ENCODE results near the gene CACNA1H. TPM values are rescaled to one million over a fixed set of nuclear protein-coding genes. Genes with fewer than 3 reads are reported as not detected.

CACNA1H gene
- total and polyA plus RNA-seq, 2 of the 4 experiments (the other 2 are of a cell fraction): 1.6 to 5.8 TPM

GRCh38 chr16:1169285-1170075 is 16.6 kb downstream of the CACNA1H start (continued):
- TF ChIP-seq CEBPB (IDR thresholded peaks at IDR 0.05; ENCODE audit: low read depth, low read length): no peak

DNA sequence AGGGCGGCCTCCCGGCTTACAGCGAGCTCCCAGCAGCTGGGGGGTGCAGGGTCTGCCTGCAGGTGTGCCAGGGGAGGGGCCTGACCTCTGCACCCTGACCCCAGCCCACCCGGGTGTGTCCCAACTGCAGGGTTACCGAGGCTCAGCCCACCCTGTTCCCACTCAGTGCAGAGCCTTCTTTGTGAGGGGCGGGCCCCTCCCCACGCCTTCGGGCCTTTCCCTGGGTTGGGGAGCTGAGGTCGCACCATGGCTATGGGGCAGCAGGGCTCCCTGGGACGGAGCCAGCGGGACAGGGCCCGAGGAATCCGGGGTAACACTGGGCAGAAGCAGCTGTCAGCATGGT is 17.1 kb downstream of the CACNA1H start:
- in situ Hi-C loops (cut with MboI; ENCODE audit: low sequenced_read_pairs): no loop called here
- TF ChIP-seq RFX5 (IDR thresholded peaks at IDR 0.05; ENCODE audit: low read depth, low read length) (no peak), CTCF (conservative IDR thresholded peaks at IDR 0.05; ENCODE audit: low read depth, low read length) (no peak), NFE2L2 (IDR thresholded peaks at IDR 0.05; ENCODE audit: low read depth, low read length) (no peak), RAD21 (IDR thresholded peaks at IDR 0.05; ENCODE audit: low read length) (no peak), MAFK (IDR thresholded peaks at IDR 0.05; ENCODE audit: low read depth, low read length) (no peak), SMC3 (IDR thresholded peaks at IDR 0.05; ENCODE audit: low read depth, low read length) (no peak), MXI1 (IDR thresholded peaks at IDR 0.05; ENCODE audit: borderline replicate concordance, low read depth, low read length) (no peak), ELK1 (IDR thresholded peaks at IDR 0.05; ENCODE audit: borderline replicate concordance, low read depth, low read length) (no peak), CHD1 (IDR thresholded peaks at IDR 0.05; ENCODE audit: low read depth, low read length) (no peak), POLR2A (IDR thresholded peaks at IDR 0.05; ENCODE audit: low read depth, low read length) (no peak), FOS (IDR thresholded peaks at IDR 0.05; ENCODE audit: low read depth, low read length) (no peak), RCOR1 (IDR thresholded peaks at IDR 0.05; ENCODE audit: insufficient replicate concordance, low read length) (no peak), BHLHE40 (IDR thresholded peaks at IDR 0.05; ENCODE audit: low read depth, low read length) (no peak), MAZ (IDR thresholded peaks at IDR 0.05; ENCODE audit: borderline replicate concordance, low read depth, low read length) (no peak)

More for the DNA sequence above, 17.1 kb downstream of the CACNA1H start:
- Histone ChIP-seq H3K4me1 (ENCODE audit: control insufficient read depth, insufficient read depth, low read length) (peaks cover 17% of the 10 kb centered on the region), H2AK9ac (replicated peaks; ENCODE audit: low read depth, low read length, poor library complexity) (no peak overlapping the region), H4K91ac (ENCODE audit: insufficient read depth, low read depth, low read length) (no peak overlapping the region), H3K18ac (ENCODE audit: low read depth, low read length) (no peak overlapping the region), H3K36me3 (ENCODE audit: control insufficient read depth, insufficient read depth, low read length) (no peaks in the 10 kb centered on the region), H4K5ac (ENCODE audit: low read depth, low read length) (no peak overlapping the region), H3K14ac (replicated peaks; ENCODE audit: low read depth, low read length) (no peak overlapping the region), H3K9me1 (ENCODE audit: insufficient read depth, low read length) (0 out of 2 replicates have a peak, but pooled peaks cover 3% of the 10 kb centered on the region), H3K9me3 (ENCODE audit: control insufficient read depth, insufficient read depth, low read length) (no peaks in the 10 kb centered on the region), H2BK5ac (ENCODE audit: low read depth, low read length, poor library complexity, severe bottlenecking) (no peak overlapping the region), H2AFZ (replicated peaks; ENCODE audit: low read length, poor library complexity) (peak overlapping the region; percentile 40), H4K20me1 (ENCODE audit: insufficient read depth, low read length) (no peaks in the 10 kb centered on the region; the same call in 1 of the 2 replicates), H3K23ac (ENCODE audit: low read depth, low read length) (no peak overlapping the region), H2BK120ac (ENCODE audit: low read depth, low read length) (no peak overlapping the region), H2BK20ac (ENCODE audit: low read depth, low read length) (no peak overlapping the region), H3K27ac (ENCODE audit: insufficient read depth, low read length) (no peak overlapping the region), H2AK5ac (ENCODE audit: low read depth, low read length) (no peak overlapping the region), H3K27me3 (ENCODE audit: control insufficient read depth, insufficient read depth, low read length) (no peaks in the 10 kb centered on the region; the same call in 1 of the 2 replicates), H3K4me2 (ENCODE audit: low read depth, low read length) (no peak overlapping the region), H3K4me3 (ENCODE audit: insufficient read depth, low read depth, low read length) (no peak overlapping the region), H2BK15ac (ENCODE audit: low read depth, low read length) (no peak overlapping the region), H4K8ac (ENCODE audit: low read depth in 2 of 2, low read length in 2 of 2) (no peak overlapping the region), H3K9ac (ENCODE audit: low read depth, low read length) (no peak overlapping the region), H3K56ac (ENCODE audit: extremely low read depth, insufficient read depth, low read length) (no peak overlapping the region), H3K79me1 (ENCODE audit: low read depth in 1 of 2, low read length in 2 of 2) (no peaks in the 10 kb centered on the region), H3K4ac (ENCODE audit: low read depth, low read length) (no peak overlapping the region)
- POLR2A ChIA-PET (ENCODE audit: unreplicated experiment): no interaction called here
- dilution Hi-C loops (cut with HindIII; ENCODE audit: low sequenced_read_pairs, unreplicated experiment): no loop called here
- DNase-seq (no peak), ATAC-seq (ENCODE audit: low read depth) (no peak)
- no TSS peak for BruUV-seq (replicated peaks)
- intact Hi-C loops (cut with micrococcal nuclease): no loop called here
- WGBS, 2 experiments (ENCODE audit: extremely low coverage in 2 of 2, insufficient read length in 1 of 2): 40% methylated on average over 2 of the region's 13 CpGs; no CpG with 5 or more reads in 1 of the 2 experiments
- CTCF ChIA-PET: interaction anchor here (1.2 kb wide), 1 partner anchor 11 kb away, joined by 4 read pairs; no protein-coding TSS in a partner anchor
